ENCODE measurements around the gene ACOT12. TPM values are rescaled to one million over a fixed set of nuclear protein-coding genes. Genes with fewer than 3 reads are reported as not detected.

ACOT12 gene
- total and polyA plus RNA-seq, 7 experiments from 2014 or later = 0.46 to 1.1 TPM; not detected in 5

GRCh38 chr5:81305785-81306184, 88.1 kb downstream of the ACOT12 start:
- H3K27ac ChIP-seq (ENCODE audit: low read depth, low read length) = no peak overlapping the region
- H3K27me3 ChIP-seq (ENCODE audit: control insufficient read depth in 2 of 2, insufficient read depth in 2 of 2, low read length in 2 of 2) = no peaks in the 10 kb centered on the region
- POLR2A ChIA-PET = no interaction called here
- H3K4me1 Mint-ChIP-seq = peaks cover 17 to 47% (median 31%) of the 10 kb centered on the region in 7 donors
- H3K4me3 Mint-ChIP-seq = no peak overlapping the region
- H3K9me3 ChIP-seq (ENCODE audit: control insufficient read depth in 2 of 3, low read length in 3 of 3) = no peaks in the 10 kb centered on the region
- no peak overlapping the region for H3K27ac Mint-ChIP-seq
- peaks cover 0 to 20% (median 5%) of the 10 kb centered on the region in 3 experiments for H3K36me3 ChIP-seq (ENCODE audit: control insufficient read depth in 2 of 3, insufficient read depth in 3 of 3, low read length in 3 of 3)
- intact Hi-C loops (cut with micrococcal nuclease) = loop anchor here (10.0 kb wide), 4 partner anchors 229 to 1311 kb away; partner anchors contain the start of gene MTX3 (in 1 of the 2)
- peaks cover 4 to 21% (median 11%) of the 10 kb centered on the region in 5 donors for H3K36me3 Mint-ChIP-seq
- CTCF ChIA-PET = no interaction called here
- ATAC-seq (no peak), DNase-seq (no peak)
- H3K4me1 ChIP-seq (ENCODE audit: control insufficient read depth in 2 of 2, insufficient read depth in 2 of 2, low read length in 2 of 2) = peaks cover 2 to 11% of the 10 kb centered on the region in 2 donors
- no peaks in the 10 kb centered on the region for H3K27me3 Mint-ChIP-seq
- H3K4me3 ChIP-seq (ENCODE audit: low read length) = no peak overlapping the region
- H3K9me3 Mint-ChIP-seq = peaks cover 0 to 3% (median 0%) of the 10 kb centered on the region in 11 donors

- Histone ChIP-seq H3K27me3 (ENCODE audit: control insufficient read depth in 2 of 2, insufficient read depth in 2 of 2, low read length in 2 of 2) (no peaks in the 10 kb centered on the region), H3K4me1 (ENCODE audit: control insufficient read depth in 2 of 2, insufficient read depth in 2 of 2, low read length in 2 of 2) (peaks cover 14 to 21% of the 10 kb centered on the region in 2 donors), H3K4me3 (ENCODE audit: low read length) (no peak overlapping the region), H3K9me3 (ENCODE audit: control insufficient read depth in 2 of 3, low read length in 3 of 3) (no peaks in the 10 kb centered on the region), H3K27ac (ENCODE audit: low read depth, low read length) (no peak overlapping the region), H3K36me3 (ENCODE audit: control insufficient read depth in 2 of 3, insufficient read depth in 3 of 3, low read length in 3 of 3) (peaks cover 0 to 6% (median 0%) of the 10 kb centered on the region in 3 experiments)
- peak overlapping the region in 2 of 9 donors; percentile 32 to 52 for H3K27ac Mint-ChIP-seq
- intact Hi-C loops (cut with micrococcal nuclease) = loop anchor here (5.0 to 10.0 kb wide), 8 partner anchors 231 to 1791 kb away; partner anchors contain the start of genes HOMER1 (in 2 of the 2) and MTX3 (in 1 of the 2)
- peaks cover 4 to 12% (median 6%) of the 10 kb centered on the region in 5 donors for H3K36me3 Mint-ChIP-seq
- no peak for ATAC-seq
- H3K4me1 Mint-ChIP-seq = peaks cover 31 to 69% (median 52%) of the 10 kb centered on the region in 7 donors
- H3K9me3 Mint-ChIP-seq = peaks cover 0 to 3% (median 0%) of the 10 kb centered on the region in 11 donors
- no peaks in the 10 kb centered on the region for H3K27me3 Mint-ChIP-seq
- ChIA-PET CTCF (interaction anchor here (0.6 kb wide), 1 partner anchor 212 kb away, joined by 3 read pairs; no protein-coding TSS in a partner anchor), POLR2A (interaction anchor here (1.4 kb wide), 1 partner anchor 974 kb away, joined by 3 read pairs; the partner anchor contains the start of gene RPS23)
- DNase-seq = no peak
- peak overlapping the region in 9 of 10 donors; percentile 11 to 68 (median 54) for H3K4me3 Mint-ChIP-seq
Observed at GRCh38 chr5:81303563-81303962, 90.4 kb downstream of the ACOT12 start.

GRCh38 chr5:81302596-81302995, 91.3 kb downstream of the ACOT12 start:
- peaks cover 14 to 21% of the 10 kb centered on the region in 2 donors for H3K4me1 ChIP-seq (ENCODE audit: control insufficient read depth in 2 of 2, insufficient read depth in 2 of 2, low read length in 2 of 2)
- ChIA-PET POLR2A (interaction anchor here (0.7 to 1.4 kb wide), 3 partner anchors 648 to 1788 kb away, joined by 3 to 4 read pairs (median 3); partner anchors contain the start of genes HOMER1, MSH3 and RPS23), CTCF (interaction anchor here (0.6 to 0.7 kb wide), 2 partner anchors 53 to 1512 kb away, joined by 4 read pairs; no protein-coding TSS in a partner anchor)
- DNase-seq (no peak), ATAC-seq (no peak)
- H3K4me3 ChIP-seq (ENCODE audit: low read length) = peak overlapping the region; percentile 75
- peaks cover 4 to 10% (median 9%) of the 10 kb centered on the region in 5 donors for H3K36me3 Mint-ChIP-seq
- H3K27ac ChIP-seq (ENCODE audit: low read depth, low read length) = peak overlapping the region; percentile 96
- H3K4me1 Mint-ChIP-seq = peaks cover 34 to 74% (median 55%) of the 10 kb centered on the region in 7 donors
- H3K36me3 ChIP-seq (ENCODE audit: control insufficient read depth in 2 of 3, insufficient read depth in 3 of 3, low read length in 3 of 3) = peaks cover 0 to 6% (median 0%) of the 10 kb centered on the region in 3 experiments
- H3K27me3 Mint-ChIP-seq = no peaks in the 10 kb centered on the region
- peak overlapping the region; percentile 91 to 99 (median 96) for H3K4me3 Mint-ChIP-seq
- intact Hi-C loops (cut with micrococcal nuclease) = loop anchor here (5.0 to 10.0 kb wide), 8 partner anchors 232 to 1790 kb away; partner anchors contain the start of genes HOMER1 (in 2 of the 2) and MTX3 (in 1 of the 2)
- H3K27me3 ChIP-seq (ENCODE audit: control insufficient read depth in 2 of 2, insufficient read depth in 2 of 2, low read length in 2 of 2) = no peaks in the 10 kb centered on the region
- H3K27ac Mint-ChIP-seq = peak overlapping the region in 8 of 9 donors; percentile 92 to 99 (median 97)
- H3K9me3 ChIP-seq (ENCODE audit: control insufficient read depth in 2 of 3, low read length in 3 of 3) = no peaks in the 10 kb centered on the region
- H3K9me3 Mint-ChIP-seq = peaks cover 0 to 3% (median 0%) of the 10 kb centered on the region in 11 donors

GRCh38 chr5:81301271-81302015, 92.5 kb downstream of the ACOT12 start, which contains the start of gene ZCCHC9:
ZCCHC9 (plus strand) TSS chr5:81301587; CDS start chr5:81304758, 3,171 bp downstream.
- intact Hi-C loops (cut with micrococcal nuclease) = loop anchor here (1.0 to 10.0 kb wide), 22 partner anchors 233 to 1789 kb away; partner anchors contain the start of genes DHFR (in 2 of the 2), HOMER1 (in 2 of the 2), MSH3 (in 2 of the 2) and RPS23 (in 2 of the 2)
- ATAC-seq (peak; percentile 96), DNase-seq (peak; percentile 84 to 94 (median 90))
- ChIA-PET CTCF (interaction anchor here (0.5 to 0.6 kb wide), 3 partner anchors 32 to 1021 kb away, joined by 3 to 5 read pairs (median 4); no protein-coding TSS in a partner anchor), POLR2A (interaction anchor here (0.6 to 1.0 kb wide), 5 partner anchors 19 to 647 kb away, joined by 3 read pairs; partner anchors contain the start of gene MSH3)
- Histone ChIP-seq H3K4me1 (ENCODE audit: control insufficient read depth in 2 of 2, insufficient read depth in 2 of 2, low read length in 2 of 2) (peaks cover 14 to 21% of the 10 kb centered on the region in 2 donors), H3K27me3 (ENCODE audit: control insufficient read depth in 2 of 2, insufficient read depth in 2 of 2, low read length in 2 of 2) (no peaks in the 10 kb centered on the region), H3K27ac (ENCODE audit: low read depth, low read length) (peak within 1 kb of the TSS; percentile 96), H3K9me3 (ENCODE audit: control insufficient read depth in 2 of 3, low read length in 3 of 3) (no peaks in the 10 kb centered on the region), H3K4me3 (ENCODE audit: low read length) (peak within 1 kb of the TSS; percentile 75), H3K36me3 (ENCODE audit: control insufficient read depth in 2 of 3, insufficient read depth in 3 of 3, low read length in 3 of 3) (peaks cover 0 to 6% (median 0%) of the 10 kb centered on the region in 3 experiments)
- Mint-ChIP-seq H3K27me3 (no peaks in the 10 kb centered on the region), H3K36me3 (peaks cover 4 to 10% (median 9%) of the 10 kb centered on the region in 5 donors), H3K27ac (peak within 1 kb of the TSS; percentile 92 to 99 (median 98)), H3K4me1 (peaks cover 34 to 73% (median 55%) of the 10 kb centered on the region in 7 donors), H3K9me3 (peaks cover 0 to 3% (median 0%) of the 10 kb centered on the region in 11 donors), H3K4me3 (peak within 1 kb of the TSS; percentile 91 to 99 (median 96))

GRCh38 chr5:81300921-81301270, 93.0 kb downstream of the ACOT12 start:
- Mint-ChIP-seq H3K4me3 (peak overlapping the region; percentile 91 to 99 (median 96)), H3K4me1 (peaks cover 36 to 68% (median 55%) of the 10 kb centered on the region in 7 donors), H3K9me3 (peaks cover 0 to 3% (median 0%) of the 10 kb centered on the region in 11 donors), H3K27ac (peak overlapping the region; percentile 92 to 99 (median 98)), H3K27me3 (no peaks in the 10 kb centered on the region), H3K36me3 (peaks cover 4 to 10% (median 9%) of the 10 kb centered on the region in 5 donors)
- Histone ChIP-seq H3K36me3 (ENCODE audit: control insufficient read depth in 2 of 3, insufficient read depth in 3 of 3, low read length in 3 of 3) (peaks cover 0 to 6% (median 0%) of the 10 kb centered on the region in 3 experiments), H3K4me1 (ENCODE audit: control insufficient read depth in 2 of 2, insufficient read depth in 2 of 2, low read length in 2 of 2) (peaks cover 14 to 21% of the 10 kb centered on the region in 2 donors), H3K27me3 (ENCODE audit: control insufficient read depth in 2 of 2, insufficient read depth in 2 of 2, low read length in 2 of 2) (no peaks in the 10 kb centered on the region), H3K4me3 (ENCODE audit: low read length) (peak overlapping the region; percentile 75), H3K27ac (ENCODE audit: low read depth, low read length) (peak overlapping the region; percentile 96), H3K9me3 (ENCODE audit: control insufficient read depth in 2 of 3, low read length in 3 of 3) (no peaks in the 10 kb centered on the region)
- CTCF ChIA-PET = interaction anchor here (1.5 kb wide), 2 partner anchors 9 to 612 kb away, joined by 3 to 5 read pairs; no protein-coding TSS in a partner anchor
- intact Hi-C loops (cut with micrococcal nuclease) = loop anchor here (1.0 to 10.0 kb wide), 22 partner anchors 234 to 1789 kb away; partner anchors contain the start of genes DHFR (in 2 of the 2), HOMER1 (in 2 of the 2), MSH3 (in 2 of the 2) and RPS23 (in 2 of the 2)
- peak in 1 of 9 donors; percentile 2 for DNase-seq
- POLR2A ChIA-PET = interaction anchor here (0.8 to 1.0 kb wide), 2 partner anchors 20 to 52 kb away, joined by 3 read pairs; no protein-coding TSS in a partner anchor
- ATAC-seq = no peak

All from naive thymus-derived CD4-positive, alpha-beta T cell (primary cell).